ENCODE results near the gene BEAN1. TPM values are rescaled to one million over a fixed set of nuclear protein-coding genes. Genes with fewer than 3 reads are reported as not detected.

The BEAN1 gene
- total RNA-seq, 1 donor from 2014 or later = 1.2 TPM

GRCh38 chr16:66399930-66400329 lies 27.2 kb upstream of the BEAN1 start:
- H3K9me3 Mint-ChIP-seq (ENCODE audit: unreplicated experiment) = peaks cover 3% of the 10 kb centered on the region
- Histone ChIP-seq H3K27ac (ENCODE audit: low read depth, low read length) (no peak overlapping the region), H2AFZ (ENCODE audit: low read depth, low read length) (no peak overlapping the region), H3K36me3 (ENCODE audit: insufficient read depth, low read length) (no peaks in the 10 kb centered on the region), H3K4me3 (ENCODE audit: insufficient read depth, low read depth, low read length) (no peak overlapping the region), H3K4me1 (ENCODE audit: insufficient read depth, low read length) (no peaks in the 10 kb centered on the region), H3K9me3 (ENCODE audit: insufficient read depth, low read depth, low read length) (peaks cover 2% of the 10 kb centered on the region), H4K20me1 (ENCODE audit: insufficient read depth, low read length) (no peaks in the 10 kb centered on the region), H3K4me2 (ENCODE audit: low read length) (no peak overlapping the region), H3K27me3 (ENCODE audit: insufficient read depth, low read length) (no peaks in the 10 kb centered on the region), H3K79me2 (ENCODE audit: insufficient read depth, low read length) (no peaks in the 10 kb centered on the region), H3K9ac (ENCODE audit: low read length) (no peak overlapping the region)
- FAIRE-seq (no peak), DNase-seq (ENCODE audit: low read depth) (no peak)
- H3K4me3 Mint-ChIP-seq (ENCODE audit: unreplicated experiment) = no peak overlapping the region
- no peak overlapping the region for H3K27ac Mint-ChIP-seq (ENCODE audit: unreplicated experiment)
- H3K27me3 Mint-ChIP-seq (ENCODE audit: low read depth, unreplicated experiment) = peaks cover 10% of the 10 kb centered on the region
- no peaks in the 10 kb centered on the region for H3K4me1 Mint-ChIP-seq (ENCODE audit: low read depth, unreplicated experiment)
- TF ChIP-seq EZH2 (IDR thresholded peaks at IDR 0.05; ENCODE audit: insufficient read depth, low read length) = no peak
- peaks cover 4% of the 10 kb centered on the region for H3K36me3 Mint-ChIP-seq (ENCODE audit: low read depth, unreplicated experiment)

GRCh38 chr16:66400503-66401380 lies 26.4 kb upstream of the BEAN1 start:
- FAIRE-seq = no peak

GRCh38 chr16:66401610-66402009 lies 25.5 kb upstream of the BEAN1 start:
- Mint-ChIP-seq H3K4me3 (ENCODE audit: unreplicated experiment) (no peak overlapping the region), H3K27ac (ENCODE audit: unreplicated experiment) (no peak overlapping the region), H3K27me3 (ENCODE audit: low read depth, unreplicated experiment) (peaks cover 14% of the 10 kb centered on the region), H3K36me3 (ENCODE audit: low read depth, unreplicated experiment) (peaks cover 4% of the 10 kb centered on the region), H3K4me1 (ENCODE audit: low read depth, unreplicated experiment) (no peaks in the 10 kb centered on the region), H3K9me3 (ENCODE audit: unreplicated experiment) (peaks cover 3% of the 10 kb centered on the region)
- Histone ChIP-seq H3K27me3 (ENCODE audit: insufficient read depth, low read length) (no peaks in the 10 kb centered on the region), H4K20me1 (ENCODE audit: insufficient read depth, low read length) (no peaks in the 10 kb centered on the region), H3K4me1 (ENCODE audit: insufficient read depth, low read length) (no peaks in the 10 kb centered on the region), H3K4me2 (ENCODE audit: low read length) (no peak overlapping the region), H3K9me3 (ENCODE audit: insufficient read depth, low read depth, low read length) (peaks cover 7% of the 10 kb centered on the region), H3K9ac (ENCODE audit: low read length) (no peak overlapping the region), H3K36me3 (ENCODE audit: insufficient read depth, low read length) (no peaks in the 10 kb centered on the region), H2AFZ (ENCODE audit: low read depth, low read length) (no peak overlapping the region), H3K79me2 (ENCODE audit: insufficient read depth, low read length) (no peaks in the 10 kb centered on the region), H3K27ac (ENCODE audit: low read depth, low read length) (no peak overlapping the region), H3K4me3 (ENCODE audit: insufficient read depth, low read depth, low read length) (no peak overlapping the region)
- no peak for FAIRE-seq
- no peak for DNase-seq (ENCODE audit: low read depth)
- TF ChIP-seq CTCF (IDR thresholded peaks at IDR 0.05; ENCODE audit: insufficient read depth, low read depth, low read length) (no peak), EZH2 (IDR thresholded peaks at IDR 0.05; ENCODE audit: insufficient read depth, low read length) (no peak)

More at GRCh38 chr16:66400503-66401380, 26.4 kb upstream of the BEAN1 start:
- H3K4me3 ChIP-seq (ENCODE audit: insufficient read depth, low read depth, low read length) = no peak overlapping the region
- H4K20me1 ChIP-seq (ENCODE audit: insufficient read depth, low read length) = no peaks in the 10 kb centered on the region
- DNase-seq (ENCODE audit: low read depth) = no peak
- no peak overlapping the region for H2AFZ ChIP-seq (ENCODE audit: low read depth, low read length)
- peaks cover 12% of the 10 kb centered on the region for H3K27me3 Mint-ChIP-seq (ENCODE audit: low read depth, unreplicated experiment)
- no peaks in the 10 kb centered on the region for H3K27me3 ChIP-seq (ENCODE audit: insufficient read depth, low read length)
- no peak overlapping the region for H3K4me3 Mint-ChIP-seq (ENCODE audit: unreplicated experiment)
- H3K27ac ChIP-seq (ENCODE audit: low read depth, low read length) = no peak overlapping the region
- H3K36me3 Mint-ChIP-seq (ENCODE audit: low read depth, unreplicated experiment) = peaks cover 4% of the 10 kb centered on the region
- peaks cover 3% of the 10 kb centered on the region for H3K9me3 Mint-ChIP-seq (ENCODE audit: unreplicated experiment)
- H3K27ac Mint-ChIP-seq (ENCODE audit: unreplicated experiment) = no peak overlapping the region
- TF ChIP-seq CTCF (IDR thresholded peaks at IDR 0.05; ENCODE audit: insufficient read depth, low read depth, low read length) = no peak
- TF ChIP-seq EZH2 (IDR thresholded peaks at IDR 0.05; ENCODE audit: insufficient read depth, low read length) = no peak
- no peak overlapping the region for H3K4me2 ChIP-seq (ENCODE audit: low read length)
- no peak overlapping the region for H3K9ac ChIP-seq (ENCODE audit: low read length)
- H3K4me1 Mint-ChIP-seq (ENCODE audit: low read depth, unreplicated experiment) = no peaks in the 10 kb centered on the region
- H3K79me2 ChIP-seq (ENCODE audit: insufficient read depth, low read length) = no peaks in the 10 kb centered on the region
- no peaks in the 10 kb centered on the region for H3K4me1 ChIP-seq (ENCODE audit: insufficient read depth, low read length)
- no peaks in the 10 kb centered on the region for H3K36me3 ChIP-seq (ENCODE audit: insufficient read depth, low read length)
- peaks cover 7% of the 10 kb centered on the region for H3K9me3 ChIP-seq (ENCODE audit: insufficient read depth, low read depth, low read length)

Measured in astrocyte (in vitro differentiated cells and primary cell).